ENCODE measurements around the gene KLHDC8A.

DNA sequence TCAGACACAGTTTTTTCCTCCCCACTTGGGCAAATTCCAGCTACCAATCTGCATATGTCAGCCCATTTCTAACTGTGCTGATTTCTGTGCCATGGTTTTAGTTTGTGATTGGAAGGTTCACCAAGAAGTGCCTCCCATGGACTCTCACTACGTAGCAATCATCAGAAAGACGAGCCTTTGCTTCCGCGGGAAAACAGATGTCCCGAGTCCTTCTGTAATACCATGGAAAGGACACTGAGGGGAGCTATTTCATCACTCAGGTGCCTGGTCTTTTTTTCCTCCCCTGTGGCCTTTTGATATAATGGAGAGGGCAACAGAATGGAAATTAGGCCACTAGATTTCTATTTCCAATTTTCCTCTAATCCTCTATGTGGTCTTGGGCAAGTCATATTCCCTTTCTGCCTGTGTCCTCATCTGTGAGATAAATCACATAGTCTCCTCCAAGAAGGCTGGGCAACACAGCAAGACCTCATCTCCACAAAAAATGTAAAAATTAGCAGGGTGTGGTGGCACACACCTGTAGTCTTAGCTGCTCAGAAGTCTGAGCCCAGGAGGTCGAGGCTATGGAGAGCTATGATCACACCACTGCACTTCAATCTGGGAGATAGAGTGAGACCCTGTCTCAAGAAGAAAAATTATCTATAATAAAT is 40.4 kb upstream of the KLHDC8A start:
- TF ChIP-seq, protein P1, sequence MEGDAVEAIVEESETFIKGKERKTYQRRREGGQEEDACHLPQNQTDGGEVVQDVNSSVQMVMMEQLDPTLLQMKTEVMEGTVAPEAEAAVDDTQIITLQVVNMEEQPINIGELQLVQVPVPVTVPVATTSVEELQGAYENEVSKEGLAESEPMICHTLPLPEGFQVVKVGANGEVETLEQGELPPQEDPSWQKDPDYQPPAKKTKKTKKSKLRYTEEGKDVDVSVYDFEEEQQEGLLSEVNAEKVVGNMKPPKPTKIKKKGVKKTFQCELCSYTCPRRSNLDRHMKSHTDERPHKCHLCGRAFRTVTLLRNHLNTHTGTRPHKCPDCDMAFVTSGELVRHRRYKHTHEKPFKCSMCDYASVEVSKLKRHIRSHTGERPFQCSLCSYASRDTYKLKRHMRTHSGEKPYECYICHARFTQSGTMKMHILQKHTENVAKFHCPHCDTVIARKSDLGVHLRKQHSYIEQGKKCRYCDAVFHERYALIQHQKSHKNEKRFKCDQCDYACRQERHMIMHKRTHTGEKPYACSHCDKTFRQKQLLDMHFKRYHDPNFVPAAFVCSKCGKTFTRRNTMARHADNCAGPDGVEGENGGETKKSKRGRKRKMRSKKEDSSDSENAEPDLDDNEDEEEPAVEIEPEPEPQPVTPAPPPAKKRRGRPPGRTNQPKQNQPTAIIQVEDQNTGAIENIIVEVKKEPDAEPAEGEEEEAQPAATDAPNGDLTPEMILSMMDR (IDR thresholded peaks at IDR 0.05), result peak; percentile 39 to 53 (median 46)
- TF ChIP-seq POLR2A (IDR thresholded peaks at IDR 0.05), result no peak
